ENCODE measurements around the gene RFC4.

RFC4 gene

DNA sequence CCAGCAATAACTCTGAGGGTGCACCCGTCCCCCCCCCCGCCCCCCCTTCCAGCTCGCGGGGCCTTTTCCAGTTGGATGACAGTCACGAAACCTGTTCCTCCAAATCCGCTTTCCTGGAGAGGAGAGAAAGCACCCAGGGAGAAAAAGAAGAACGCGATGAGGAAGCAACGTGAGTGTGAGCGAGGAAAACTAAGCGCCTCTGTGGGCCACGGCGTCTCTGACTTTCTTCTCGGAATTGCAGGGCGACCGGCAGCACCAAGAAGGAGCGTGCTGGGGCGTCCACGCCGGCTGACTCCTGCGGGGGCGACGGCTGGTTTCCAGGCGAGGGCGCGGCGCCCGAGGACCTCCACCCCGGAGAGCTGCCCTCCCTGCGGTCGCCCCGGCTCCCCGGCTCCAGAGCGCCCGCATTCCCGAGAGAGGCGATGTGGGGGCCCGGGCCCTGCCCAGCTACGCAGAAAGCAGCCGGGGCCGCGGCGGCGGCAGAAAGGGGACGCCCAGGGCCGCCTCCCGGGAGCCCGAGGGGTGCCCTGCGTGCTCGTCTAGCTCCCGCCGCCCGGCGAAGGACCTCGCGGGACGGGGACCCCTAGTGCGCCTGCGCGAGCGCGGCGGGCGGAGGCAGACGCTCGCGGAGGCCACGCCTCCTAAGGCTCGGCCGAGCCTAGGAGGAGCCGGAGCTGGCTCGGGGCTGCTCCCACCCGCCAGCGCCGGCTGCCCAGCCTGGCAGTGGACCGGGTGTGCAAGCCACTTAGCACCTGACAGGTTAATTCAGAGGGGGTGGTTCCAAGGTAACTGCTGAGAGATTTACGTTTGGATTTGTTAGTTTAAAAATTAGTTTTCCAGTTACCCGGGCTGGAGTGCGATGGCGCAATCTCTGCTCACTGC, 20.9 kb upstream of the RFC4 start (continued):
- TF ChIP-seq KLF10 (tag by site-specific recombination; IDR thresholded peaks at IDR 0.05) (no peak), SP7 (tag by site-specific recombination; IDR thresholded peaks at IDR 0.05) (no peak), ZNF341 (tag by site-specific recombination; IDR thresholded peaks at IDR 0.05; ENCODE audit: low read depth) (peak; percentile 43), ZNF600 (tag by site-specific recombination; IDR thresholded peaks at IDR 0.05) (peak; percentile 61; the same call in 1 of the 2 replicates), ZSCAN30 (tag by site-specific recombination; IDR thresholded peaks at IDR 0.05) (peak; percentile 59), ZNF133 (tag by site-specific recombination; IDR thresholded peaks at IDR 0.05) (no peak), MYNN (tag by site-specific recombination; IDR thresholded peaks at IDR 0.05; ENCODE audit: borderline replicate concordance) (no peak), ZNF777 (tag by site-specific recombination; IDR thresholded peaks at IDR 0.05; ENCODE audit: borderline replicate concordance) (no peak), ZNF335 (tag by site-specific recombination; conservative IDR thresholded peaks at IDR 0.05) (peak; percentile 57), ZNF658 (tag by site-specific recombination; IDR thresholded peaks at IDR 0.05) (no peak), PRDM1 (tag by site-specific recombination; IDR thresholded peaks at IDR 0.05) (no peak), ZNF654 (tag by site-specific recombination; IDR thresholded peaks at IDR 0.05; ENCODE audit: low read depth) (no peak), SETDB1 (IDR thresholded peaks at IDR 0.05; ENCODE audit: insufficient read length, low read length) (no peak), WT1 (tag by site-specific recombination; IDR thresholded peaks at IDR 0.05) (no peak), ZNF140 (tag by site-specific recombination; IDR thresholded peaks at IDR 0.05) (no peak)
- TF ChIP-seq, protein P1, sequence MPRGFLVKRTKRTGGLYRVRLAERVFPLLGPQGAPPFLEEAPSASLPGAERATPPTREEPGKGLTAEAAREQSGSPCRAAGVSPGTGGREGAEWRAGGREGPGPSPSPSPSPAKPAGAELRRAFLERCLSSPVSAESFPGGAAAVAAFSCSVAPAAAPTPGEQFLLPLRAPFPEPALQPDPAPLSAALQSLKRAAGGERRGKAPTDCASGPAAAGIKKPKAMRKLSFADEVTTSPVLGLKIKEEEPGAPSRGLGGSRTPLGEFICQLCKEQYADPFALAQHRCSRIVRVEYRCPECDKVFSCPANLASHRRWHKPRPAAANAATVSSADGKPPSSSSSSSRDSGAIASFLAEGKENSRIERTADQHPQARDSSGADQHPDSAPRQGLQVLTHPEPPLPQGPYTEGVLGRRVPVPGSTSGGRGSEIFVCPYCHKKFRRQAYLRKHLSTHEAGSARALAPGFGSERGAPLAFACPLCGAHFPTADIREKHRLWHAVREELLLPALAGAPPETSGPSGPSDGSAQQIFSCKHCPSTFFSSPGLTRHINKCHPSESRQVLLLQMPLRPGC (tag by site-specific recombination; IDR thresholded peaks at IDR 0.05) = no peak
- TF ChIP-seq, protein P2, sequence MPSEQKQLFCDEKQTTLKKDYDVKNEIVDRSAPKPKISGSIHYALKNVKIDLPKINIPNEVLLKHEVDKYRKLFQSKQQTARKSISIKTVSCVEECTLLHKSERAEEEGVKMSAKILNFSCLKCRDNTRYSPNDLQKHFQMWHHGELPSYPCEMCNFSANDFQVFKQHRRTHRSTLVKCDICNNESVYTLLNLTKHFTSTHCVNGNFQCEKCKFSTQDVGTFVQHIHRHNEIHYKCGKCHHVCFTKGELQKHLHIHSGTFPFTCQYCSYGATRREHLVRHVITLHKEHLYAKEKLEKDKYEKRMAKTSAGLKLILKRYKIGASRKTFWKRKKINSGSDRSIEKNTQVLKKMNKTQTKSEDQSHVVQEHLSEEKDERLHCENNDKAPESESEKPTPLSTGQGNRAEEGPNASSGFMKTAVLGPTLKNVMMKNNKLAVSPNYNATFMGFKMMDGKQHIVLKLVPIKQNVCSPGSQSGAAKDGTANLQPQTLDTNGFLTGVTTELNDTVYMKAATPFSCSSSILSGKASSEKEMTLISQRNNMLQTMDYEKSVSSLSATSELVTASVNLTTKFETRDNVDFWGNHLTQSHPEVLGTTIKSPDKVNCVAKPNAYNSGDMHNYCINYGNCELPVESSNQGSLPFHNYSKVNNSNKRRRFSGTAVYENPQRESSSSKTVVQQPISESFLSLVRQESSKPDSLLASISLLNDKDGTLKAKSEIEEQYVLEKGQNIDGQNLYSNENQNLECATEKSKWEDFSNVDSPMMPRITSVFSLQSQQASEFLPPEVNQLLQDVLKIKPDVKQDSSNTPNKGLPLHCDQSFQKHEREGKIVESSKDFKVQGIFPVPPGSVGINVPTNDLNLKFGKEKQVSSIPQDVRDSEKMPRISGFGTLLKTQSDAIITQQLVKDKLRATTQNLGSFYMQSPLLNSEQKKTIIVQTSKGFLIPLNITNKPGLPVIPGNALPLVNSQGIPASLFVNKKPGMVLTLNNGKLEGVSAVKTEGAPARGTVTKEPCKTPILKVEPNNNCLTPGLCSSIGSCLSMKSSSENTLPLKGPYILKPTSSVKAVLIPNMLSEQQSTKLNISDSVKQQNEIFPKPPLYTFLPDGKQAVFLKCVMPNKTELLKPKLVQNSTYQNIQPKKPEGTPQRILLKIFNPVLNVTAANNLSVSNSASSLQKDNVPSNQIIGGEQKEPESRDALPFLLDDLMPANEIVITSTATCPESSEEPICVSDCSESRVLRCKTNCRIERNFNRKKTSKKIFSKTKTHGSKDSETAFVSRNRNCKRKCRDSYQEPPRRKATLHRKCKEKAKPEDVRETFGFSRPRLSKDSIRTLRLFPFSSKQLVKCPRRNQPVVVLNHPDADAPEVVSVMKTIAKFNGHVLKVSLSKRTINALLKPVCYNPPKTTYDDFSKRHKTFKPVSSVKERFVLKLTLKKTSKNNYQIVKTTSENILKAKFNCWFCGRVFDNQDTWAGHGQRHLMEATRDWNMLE (tag by site-specific recombination; conservative IDR thresholded peaks at IDR 0.05; ENCODE audit: low read depth) = no peak
- TF ChIP-seq, protein P3, sequence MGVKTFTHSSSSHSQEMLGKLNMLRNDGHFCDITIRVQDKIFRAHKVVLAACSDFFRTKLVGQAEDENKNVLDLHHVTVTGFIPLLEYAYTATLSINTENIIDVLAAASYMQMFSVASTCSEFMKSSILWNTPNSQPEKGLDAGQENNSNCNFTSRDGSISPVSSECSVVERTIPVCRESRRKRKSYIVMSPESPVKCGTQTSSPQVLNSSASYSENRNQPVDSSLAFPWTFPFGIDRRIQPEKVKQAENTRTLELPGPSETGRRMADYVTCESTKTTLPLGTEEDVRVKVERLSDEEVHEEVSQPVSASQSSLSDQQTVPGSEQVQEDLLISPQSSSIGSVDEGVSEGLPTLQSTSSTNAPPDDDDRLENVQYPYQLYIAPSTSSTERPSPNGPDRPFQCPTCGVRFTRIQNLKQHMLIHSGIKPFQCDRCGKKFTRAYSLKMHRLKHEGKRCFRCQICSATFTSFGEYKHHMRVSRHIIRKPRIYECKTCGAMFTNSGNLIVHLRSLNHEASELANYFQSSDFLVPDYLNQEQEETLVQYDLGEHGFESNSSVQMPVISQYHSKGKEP (tag by site-specific recombination; IDR thresholded peaks at IDR 0.05) = no peak
- TF ChIP-seq, protein P4, sequence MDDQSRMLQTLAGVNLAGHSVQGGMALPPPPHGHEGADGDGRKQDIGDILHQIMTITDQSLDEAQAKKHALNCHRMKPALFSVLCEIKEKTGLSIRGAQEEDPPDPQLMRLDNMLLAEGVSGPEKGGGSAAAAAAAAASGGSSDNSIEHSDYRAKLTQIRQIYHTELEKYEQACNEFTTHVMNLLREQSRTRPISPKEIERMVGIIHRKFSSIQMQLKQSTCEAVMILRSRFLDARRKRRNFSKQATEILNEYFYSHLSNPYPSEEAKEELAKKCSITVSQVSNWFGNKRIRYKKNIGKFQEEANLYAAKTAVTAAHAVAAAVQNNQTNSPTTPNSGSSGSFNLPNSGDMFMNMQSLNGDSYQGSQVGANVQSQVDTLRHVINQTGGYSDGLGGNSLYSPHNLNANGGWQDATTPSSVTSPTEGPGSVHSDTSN (CRISPR knock-in tag; IDR thresholded peaks at IDR 0.05) = no peak
- TF ChIP-seq, protein P5, sequence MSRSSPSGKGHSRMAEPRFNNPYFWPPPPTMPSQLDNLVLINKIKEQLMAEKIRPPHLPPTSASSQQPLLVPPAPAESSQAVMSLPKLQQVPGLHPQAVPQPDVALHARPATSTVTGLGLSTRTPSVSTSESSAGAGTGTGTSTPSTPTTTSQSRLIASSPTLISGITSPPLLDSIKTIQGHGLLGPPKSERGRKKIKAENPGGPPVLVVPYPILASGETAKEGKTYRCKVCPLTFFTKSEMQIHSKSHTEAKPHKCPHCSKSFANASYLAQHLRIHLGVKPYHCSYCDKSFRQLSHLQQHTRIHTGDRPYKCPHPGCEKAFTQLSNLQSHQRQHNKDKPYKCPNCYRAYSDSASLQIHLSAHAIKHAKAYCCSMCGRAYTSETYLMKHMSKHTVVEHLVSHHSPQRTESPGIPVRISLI (tag by site-specific recombination; IDR thresholded peaks at IDR 0.05) = no peak
- TF ChIP-seq, protein P6, sequence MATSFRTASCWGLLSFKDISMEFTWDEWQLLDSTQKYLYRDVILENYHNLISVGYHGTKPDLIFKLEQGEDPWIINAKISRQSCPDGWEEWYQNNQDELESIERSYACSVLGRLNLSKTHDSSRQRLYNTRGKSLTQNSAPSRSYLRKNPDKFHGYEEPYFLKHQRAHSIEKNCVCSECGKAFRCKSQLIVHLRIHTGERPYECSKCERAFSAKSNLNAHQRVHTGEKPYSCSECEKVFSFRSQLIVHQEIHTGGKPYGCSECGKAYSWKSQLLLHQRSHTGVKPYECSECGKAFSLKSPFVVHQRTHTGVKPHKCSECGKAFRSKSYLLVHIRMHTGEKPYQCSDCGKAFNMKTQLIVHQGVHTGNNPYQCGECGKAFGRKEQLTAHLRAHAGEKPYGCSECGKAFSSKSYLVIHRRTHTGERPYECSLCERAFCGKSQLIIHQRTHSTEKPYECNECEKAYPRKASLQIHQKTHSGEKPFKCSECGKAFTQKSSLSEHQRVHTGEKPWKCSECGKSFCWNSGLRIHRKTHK (tag by site-specific recombination; IDR thresholded peaks at IDR 0.05) = no peak
- TF ChIP-seq, protein P7, sequence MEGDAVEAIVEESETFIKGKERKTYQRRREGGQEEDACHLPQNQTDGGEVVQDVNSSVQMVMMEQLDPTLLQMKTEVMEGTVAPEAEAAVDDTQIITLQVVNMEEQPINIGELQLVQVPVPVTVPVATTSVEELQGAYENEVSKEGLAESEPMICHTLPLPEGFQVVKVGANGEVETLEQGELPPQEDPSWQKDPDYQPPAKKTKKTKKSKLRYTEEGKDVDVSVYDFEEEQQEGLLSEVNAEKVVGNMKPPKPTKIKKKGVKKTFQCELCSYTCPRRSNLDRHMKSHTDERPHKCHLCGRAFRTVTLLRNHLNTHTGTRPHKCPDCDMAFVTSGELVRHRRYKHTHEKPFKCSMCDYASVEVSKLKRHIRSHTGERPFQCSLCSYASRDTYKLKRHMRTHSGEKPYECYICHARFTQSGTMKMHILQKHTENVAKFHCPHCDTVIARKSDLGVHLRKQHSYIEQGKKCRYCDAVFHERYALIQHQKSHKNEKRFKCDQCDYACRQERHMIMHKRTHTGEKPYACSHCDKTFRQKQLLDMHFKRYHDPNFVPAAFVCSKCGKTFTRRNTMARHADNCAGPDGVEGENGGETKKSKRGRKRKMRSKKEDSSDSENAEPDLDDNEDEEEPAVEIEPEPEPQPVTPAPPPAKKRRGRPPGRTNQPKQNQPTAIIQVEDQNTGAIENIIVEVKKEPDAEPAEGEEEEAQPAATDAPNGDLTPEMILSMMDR (tag by site-specific recombination; IDR thresholded peaks at IDR 0.05) = no peak

Measured in HEK293 (cell line).